ENCODE data around the gene CELF1. TPM values are rescaled to one million over a fixed set of nuclear protein-coding genes. Genes with fewer than 3 reads are reported as not detected.

CELF1 gene
- total and polyA plus RNA-seq, 2 of the 13 experiments (the other 11 are each of a cell fraction or from before 2014, with no cell fraction given) = 69.0 to 80.1 TPM

DNA sequence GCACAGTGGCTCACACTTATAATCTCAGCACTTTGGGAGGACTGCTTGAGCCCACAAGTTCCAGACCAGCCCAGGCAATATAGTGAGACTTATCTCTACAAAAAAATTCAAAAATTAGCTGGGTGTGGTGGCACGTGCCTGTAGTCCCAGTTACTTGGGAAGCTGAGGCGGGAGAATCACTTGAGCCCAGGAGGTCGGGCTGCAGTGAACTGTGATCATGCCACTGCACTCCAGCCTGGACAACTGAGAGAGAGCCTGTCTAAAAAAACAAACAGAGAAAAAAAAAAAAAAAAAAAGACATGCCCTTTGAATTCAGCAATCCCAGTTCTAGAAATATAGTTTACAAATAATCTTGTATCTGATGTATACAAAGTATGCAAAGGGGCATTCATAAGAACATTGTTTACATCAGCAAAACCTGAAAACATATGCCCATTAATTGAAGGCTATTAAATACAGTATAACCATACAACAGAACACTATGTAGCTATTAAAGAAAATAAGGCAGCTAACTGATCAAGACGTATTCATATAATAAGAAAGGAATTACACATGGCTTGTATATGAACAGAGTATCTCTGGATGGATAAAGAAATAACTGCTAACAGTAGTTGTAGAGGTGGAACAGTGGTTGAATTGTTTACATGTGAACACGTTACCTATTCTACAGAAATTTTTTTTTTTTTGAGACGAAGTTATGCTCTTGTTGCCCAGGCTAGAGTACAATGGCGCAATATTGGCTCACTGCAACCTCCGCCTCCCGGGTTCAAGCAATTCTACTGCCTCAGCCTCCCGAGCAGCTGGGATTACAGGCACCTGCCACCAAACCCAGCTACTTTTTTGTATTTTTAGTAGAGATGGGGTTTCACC lies 35.7 kb downstream of the CELF1 start (continued):
- no peak for TF ChIP-seq ZSCAN21 (CRISPR knock-in tag; IDR thresholded peaks at IDR 0.05; ENCODE audit: borderline replicate concordance)
- peak; percentile 59; the same call in 1 of the 2 replicates for TF ChIP-seq CEBPB (IDR thresholded peaks at IDR 0.05; ENCODE audit: borderline replicate concordance, low read depth, low read length)
- TF ChIP-seq, protein P1, sequence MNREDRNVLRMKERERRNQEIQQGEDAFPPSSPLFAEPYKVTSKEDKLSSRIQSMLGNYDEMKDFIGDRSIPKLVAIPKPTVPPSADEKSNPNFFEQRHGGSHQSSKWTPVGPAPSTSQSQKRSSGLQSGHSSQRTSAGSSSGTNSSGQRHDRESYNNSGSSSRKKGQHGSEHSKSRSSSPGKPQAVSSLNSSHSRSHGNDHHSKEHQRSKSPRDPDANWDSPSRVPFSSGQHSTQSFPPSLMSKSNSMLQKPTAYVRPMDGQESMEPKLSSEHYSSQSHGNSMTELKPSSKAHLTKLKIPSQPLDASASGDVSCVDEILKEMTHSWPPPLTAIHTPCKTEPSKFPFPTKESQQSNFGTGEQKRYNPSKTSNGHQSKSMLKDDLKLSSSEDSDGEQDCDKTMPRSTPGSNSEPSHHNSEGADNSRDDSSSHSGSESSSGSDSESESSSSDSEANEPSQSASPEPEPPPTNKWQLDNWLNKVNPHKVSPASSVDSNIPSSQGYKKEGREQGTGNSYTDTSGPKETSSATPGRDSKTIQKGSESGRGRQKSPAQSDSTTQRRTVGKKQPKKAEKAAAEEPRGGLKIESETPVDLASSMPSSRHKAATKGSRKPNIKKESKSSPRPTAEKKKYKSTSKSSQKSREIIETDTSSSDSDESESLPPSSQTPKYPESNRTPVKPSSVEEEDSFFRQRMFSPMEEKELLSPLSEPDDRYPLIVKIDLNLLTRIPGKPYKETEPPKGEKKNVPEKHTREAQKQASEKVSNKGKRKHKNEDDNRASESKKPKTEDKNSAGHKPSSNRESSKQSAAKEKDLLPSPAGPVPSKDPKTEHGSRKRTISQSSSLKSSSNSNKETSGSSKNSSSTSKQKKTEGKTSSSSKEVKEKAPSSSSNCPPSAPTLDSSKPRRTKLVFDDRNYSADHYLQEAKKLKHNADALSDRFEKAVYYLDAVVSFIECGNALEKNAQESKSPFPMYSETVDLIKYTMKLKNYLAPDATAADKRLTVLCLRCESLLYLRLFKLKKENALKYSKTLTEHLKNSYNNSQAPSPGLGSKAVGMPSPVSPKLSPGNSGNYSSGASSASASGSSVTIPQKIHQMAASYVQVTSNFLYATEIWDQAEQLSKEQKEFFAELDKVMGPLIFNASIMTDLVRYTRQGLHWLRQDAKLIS (CRISPR knock-in tag; IDR thresholded peaks at IDR 0.05) = no peak
- no peak for TF ChIP-seq HOXA3 (CRISPR knock-in tag; IDR thresholded peaks at IDR 0.05)
- TF ChIP-seq ZMYM3 (CRISPR knock-in tag; IDR thresholded peaks at IDR 0.05) = peak; percentile 38; the same call in 1 of the 2 replicates
- TF ChIP-seq, protein P2, sequence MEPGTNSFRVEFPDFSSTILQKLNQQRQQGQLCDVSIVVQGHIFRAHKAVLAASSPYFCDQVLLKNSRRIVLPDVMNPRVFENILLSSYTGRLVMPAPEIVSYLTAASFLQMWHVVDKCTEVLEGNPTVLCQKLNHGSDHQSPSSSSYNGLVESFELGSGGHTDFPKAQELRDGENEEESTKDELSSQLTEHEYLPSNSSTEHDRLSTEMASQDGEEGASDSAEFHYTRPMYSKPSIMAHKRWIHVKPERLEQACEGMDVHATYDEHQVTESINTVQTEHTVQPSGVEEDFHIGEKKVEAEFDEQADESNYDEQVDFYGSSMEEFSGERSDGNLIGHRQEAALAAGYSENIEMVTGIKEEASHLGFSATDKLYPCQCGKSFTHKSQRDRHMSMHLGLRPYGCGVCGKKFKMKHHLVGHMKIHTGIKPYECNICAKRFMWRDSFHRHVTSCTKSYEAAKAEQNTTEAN (CRISPR knock-in tag; conservative IDR thresholded peaks at IDR 0.05) = no peak
- TF ChIP-seq MBD4 (IDR thresholded peaks at IDR 0.05; ENCODE audit: borderline replicate concordance, low read length) = no peak
- no peak for TF ChIP-seq ZC3H13 (CRISPR knock-in tag; IDR thresholded peaks at IDR 0.05)
- no peak for TF ChIP-seq ZIK1 (CRISPR knock-in tag; IDR thresholded peaks at IDR 0.05; ENCODE audit: borderline replicate concordance, low read depth)
- no peak for TF ChIP-seq RAD21 (CRISPR knock-in tag; IDR thresholded peaks at IDR 0.05)
- TF ChIP-seq, protein P3, sequence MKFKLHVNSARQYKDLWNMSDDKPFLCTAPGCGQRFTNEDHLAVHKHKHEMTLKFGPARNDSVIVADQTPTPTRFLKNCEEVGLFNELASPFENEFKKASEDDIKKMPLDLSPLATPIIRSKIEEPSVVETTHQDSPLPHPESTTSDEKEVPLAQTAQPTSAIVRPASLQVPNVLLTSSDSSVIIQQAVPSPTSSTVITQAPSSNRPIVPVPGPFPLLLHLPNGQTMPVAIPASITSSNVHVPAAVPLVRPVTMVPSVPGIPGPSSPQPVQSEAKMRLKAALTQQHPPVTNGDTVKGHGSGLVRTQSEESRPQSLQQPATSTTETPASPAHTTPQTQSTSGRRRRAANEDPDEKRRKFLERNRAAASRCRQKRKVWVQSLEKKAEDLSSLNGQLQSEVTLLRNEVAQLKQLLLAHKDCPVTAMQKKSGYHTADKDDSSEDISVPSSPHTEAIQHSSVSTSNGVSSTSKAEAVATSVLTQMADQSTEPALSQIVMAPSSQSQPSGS (CRISPR knock-in tag; IDR thresholded peaks at IDR 0.05) = no peak
- TF ChIP-seq ZNF749 (CRISPR knock-in tag; IDR thresholded peaks at IDR 0.05; ENCODE audit: borderline replicate concordance) = no peak
- TF ChIP-seq, protein P4, sequence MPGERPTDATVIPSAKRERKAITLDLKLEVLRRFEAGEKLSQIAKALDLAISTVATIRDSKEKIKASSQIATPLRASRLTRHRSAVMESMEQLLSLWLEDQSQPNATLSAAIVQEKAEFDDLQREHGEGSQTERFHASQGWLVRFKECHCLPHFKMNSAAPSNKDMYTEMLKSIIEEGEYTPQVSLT (CRISPR knock-in tag; IDR thresholded peaks at IDR 0.05; ENCODE audit: borderline replicate concordance, low read depth) = no peak
- TF ChIP-seq AHR (CRISPR knock-in tag; IDR thresholded peaks at IDR 0.05) = no peak
- TF ChIP-seq ZNF335 (CRISPR knock-in tag; IDR thresholded peaks at IDR 0.05) = no peak
- no peak for TF ChIP-seq KAT7 (CRISPR knock-in tag; IDR thresholded peaks at IDR 0.05; ENCODE audit: borderline replicate concordance)
- TF ChIP-seq, protein P5, sequence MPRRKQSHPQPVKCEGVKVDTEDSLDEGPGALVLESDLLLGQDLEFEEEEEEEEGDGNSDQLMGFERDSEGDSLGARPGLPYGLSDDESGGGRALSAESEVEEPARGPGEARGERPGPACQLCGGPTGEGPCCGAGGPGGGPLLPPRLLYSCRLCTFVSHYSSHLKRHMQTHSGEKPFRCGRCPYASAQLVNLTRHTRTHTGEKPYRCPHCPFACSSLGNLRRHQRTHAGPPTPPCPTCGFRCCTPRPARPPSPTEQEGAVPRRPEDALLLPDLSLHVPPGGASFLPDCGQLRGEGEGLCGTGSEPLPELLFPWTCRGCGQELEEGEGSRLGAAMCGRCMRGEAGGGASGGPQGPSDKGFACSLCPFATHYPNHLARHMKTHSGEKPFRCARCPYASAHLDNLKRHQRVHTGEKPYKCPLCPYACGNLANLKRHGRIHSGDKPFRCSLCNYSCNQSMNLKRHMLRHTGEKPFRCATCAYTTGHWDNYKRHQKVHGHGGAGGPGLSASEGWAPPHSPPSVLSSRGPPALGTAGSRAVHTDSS (CRISPR knock-in tag; conservative IDR thresholded peaks at IDR 0.05) = no peak
- TF ChIP-seq ZNF260 (CRISPR knock-in tag; IDR thresholded peaks at IDR 0.05; ENCODE audit: borderline replicate concordance, low read depth) = no peak
- no peak for TF ChIP-seq PITX1 (CRISPR knock-in tag; IDR thresholded peaks at IDR 0.05)
- TF ChIP-seq, protein P6, sequence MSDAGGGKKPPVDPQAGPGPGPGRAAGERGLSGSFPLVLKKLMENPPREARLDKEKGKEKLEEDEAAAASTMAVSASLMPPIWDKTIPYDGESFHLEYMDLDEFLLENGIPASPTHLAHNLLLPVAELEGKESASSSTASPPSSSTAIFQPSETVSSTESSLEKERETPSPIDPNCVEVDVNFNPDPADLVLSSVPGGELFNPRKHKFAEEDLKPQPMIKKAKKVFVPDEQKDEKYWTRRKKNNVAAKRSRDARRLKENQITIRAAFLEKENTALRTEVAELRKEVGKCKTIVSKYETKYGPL (CRISPR knock-in tag; IDR thresholded peaks at IDR 0.05) = no peak
